GM18951 (cell line): Measurements from ENCODE around the gene BCL2.

Source experiments
- POLR2A ChIP-seq: IDR thresholded peaks from 4 replicates; pipeline ENCODE4 v1.6.1; 2011; ENCODE audit warnings: mild to moderate bottlenecking; ENCODE audit not compliant: insufficient read length, insufficient read depth; ENCODE audit errors: extremely low read depth
- in situ Hi-C: fragments of 300-500 bp; cut with MboI; formaldehyde crosslinking; loops from one replicate; pipeline ENCODE4 v1.12.0; 2022; ENCODE audit warnings: low sequenced_read_pairs, mixed read lengths, inconsistent platforms; ENCODE audit not compliant: unreplicated experiment

The BCL2 gene

DNA sequence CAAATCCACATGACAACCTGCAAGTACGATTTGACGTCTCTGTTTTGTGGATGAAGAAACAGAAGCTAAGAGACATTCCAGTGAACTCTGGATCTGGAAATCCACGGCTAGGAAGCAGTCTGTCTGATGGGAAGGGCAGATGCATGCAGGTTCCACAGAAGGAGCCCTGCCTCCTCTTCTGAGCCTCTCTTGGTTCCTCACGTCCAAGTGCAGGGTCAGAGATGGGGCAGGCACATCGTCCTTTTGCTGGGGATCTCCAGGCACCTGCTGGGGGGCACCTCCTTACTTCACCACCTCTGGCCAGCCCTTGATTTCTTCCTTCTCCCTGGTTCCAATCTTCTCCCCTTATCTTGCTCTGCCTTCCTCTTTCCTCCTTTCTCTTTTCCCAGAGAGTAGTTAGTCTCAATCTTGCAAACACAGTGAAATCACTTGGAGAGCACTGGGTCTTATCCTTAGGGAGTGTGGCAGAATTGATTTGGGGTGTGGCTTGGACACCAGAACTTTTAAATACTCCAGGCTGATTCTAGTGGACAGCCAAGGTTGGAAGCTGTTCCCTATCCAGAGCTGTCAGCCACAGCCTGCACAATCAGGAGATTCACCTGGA, 137.8 kb downstream of the BCL2 start:
- in situ Hi-C loops = no loop called here
- no peak for TF ChIP-seq POLR2A

DNA sequence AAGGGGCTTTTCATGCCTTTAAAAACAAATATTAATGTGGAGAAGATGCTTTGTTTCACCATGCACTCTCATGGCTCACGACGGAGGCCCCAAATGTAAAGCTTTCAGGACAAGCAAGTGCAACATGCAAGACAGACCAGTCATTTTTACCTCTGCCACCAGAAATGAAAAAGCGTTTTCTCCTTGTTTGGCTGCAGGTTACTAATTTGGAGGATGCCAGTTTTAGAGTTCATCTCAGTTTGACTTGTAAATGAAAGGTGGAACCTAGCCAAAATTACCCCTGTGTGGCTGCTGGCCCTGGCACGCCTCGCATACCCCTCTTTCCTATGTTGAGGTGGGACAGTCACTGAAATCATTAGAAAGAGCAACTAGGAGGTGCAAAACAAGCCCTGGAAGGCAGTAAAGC, 138.6 kb downstream of the BCL2 start:
- in situ Hi-C loops = no loop called here
- TF ChIP-seq POLR2A = peak; percentile 54

DNA sequence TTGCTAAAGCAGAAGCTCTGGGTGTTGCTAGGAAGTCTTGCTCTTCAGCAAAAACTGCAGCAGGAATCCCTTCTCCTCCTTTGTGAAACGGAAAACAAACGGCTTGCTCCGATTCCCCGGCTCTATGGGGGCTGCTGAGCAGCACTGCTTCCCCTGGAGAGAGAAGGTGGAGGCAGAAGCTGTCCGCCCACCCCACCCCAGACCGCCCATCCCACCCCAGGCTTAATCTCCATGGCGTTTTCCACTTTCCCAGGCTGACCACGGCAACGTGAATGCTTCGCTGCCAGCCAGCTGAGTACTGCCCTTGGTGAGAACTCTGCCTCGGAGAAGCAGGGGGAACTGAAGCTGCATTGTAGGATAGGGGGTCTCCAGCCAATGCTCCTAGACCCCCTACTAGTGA, 139.2 kb downstream of the BCL2 start:
- in situ Hi-C loops = no loop called here
- no peak for TF ChIP-seq POLR2A

DNA sequence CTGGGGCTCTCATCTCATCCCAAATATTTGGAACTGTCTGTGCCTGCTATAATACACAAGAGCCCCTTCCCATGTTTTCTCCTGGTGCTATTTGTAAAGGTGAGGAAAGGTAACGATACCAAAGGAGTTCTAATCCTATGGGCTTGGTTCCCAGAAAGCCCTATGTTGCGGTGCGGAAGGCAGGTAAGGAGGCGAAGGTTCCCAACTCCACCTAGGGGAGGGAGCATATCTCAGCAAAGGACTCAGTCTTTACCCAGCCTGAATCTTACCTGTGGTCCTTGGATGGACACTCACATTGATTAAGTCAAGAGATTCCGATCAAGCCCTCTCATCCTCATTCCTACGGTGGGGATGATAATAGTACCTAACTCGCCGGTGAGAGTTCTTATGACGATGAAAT, 140.1 kb downstream of the BCL2 start:
- TF ChIP-seq POLR2A = no peak
- in situ Hi-C loops = no loop called here

DNA sequence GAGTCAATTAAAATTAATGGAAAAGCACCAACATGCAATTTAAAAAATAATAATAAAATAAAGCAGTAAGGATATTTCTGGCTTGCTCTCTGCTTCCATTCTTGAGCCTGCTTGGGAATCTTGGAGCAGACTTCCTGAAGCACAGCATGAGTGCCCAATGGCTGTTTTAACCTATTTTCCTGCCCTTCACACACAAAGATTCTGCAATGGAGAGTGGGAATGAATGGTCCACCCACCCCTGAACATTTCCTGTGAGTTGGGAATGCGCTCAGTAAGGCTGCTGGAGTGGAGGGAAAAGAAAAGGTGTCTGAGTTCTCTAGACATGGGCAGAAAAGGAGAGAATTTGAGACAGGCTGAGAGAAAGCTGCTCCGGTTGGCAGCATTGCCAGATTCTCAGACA, 140.6 kb downstream of the BCL2 start:
- in situ Hi-C loops = no loop called here
- no peak for TF ChIP-seq POLR2A

DNA sequence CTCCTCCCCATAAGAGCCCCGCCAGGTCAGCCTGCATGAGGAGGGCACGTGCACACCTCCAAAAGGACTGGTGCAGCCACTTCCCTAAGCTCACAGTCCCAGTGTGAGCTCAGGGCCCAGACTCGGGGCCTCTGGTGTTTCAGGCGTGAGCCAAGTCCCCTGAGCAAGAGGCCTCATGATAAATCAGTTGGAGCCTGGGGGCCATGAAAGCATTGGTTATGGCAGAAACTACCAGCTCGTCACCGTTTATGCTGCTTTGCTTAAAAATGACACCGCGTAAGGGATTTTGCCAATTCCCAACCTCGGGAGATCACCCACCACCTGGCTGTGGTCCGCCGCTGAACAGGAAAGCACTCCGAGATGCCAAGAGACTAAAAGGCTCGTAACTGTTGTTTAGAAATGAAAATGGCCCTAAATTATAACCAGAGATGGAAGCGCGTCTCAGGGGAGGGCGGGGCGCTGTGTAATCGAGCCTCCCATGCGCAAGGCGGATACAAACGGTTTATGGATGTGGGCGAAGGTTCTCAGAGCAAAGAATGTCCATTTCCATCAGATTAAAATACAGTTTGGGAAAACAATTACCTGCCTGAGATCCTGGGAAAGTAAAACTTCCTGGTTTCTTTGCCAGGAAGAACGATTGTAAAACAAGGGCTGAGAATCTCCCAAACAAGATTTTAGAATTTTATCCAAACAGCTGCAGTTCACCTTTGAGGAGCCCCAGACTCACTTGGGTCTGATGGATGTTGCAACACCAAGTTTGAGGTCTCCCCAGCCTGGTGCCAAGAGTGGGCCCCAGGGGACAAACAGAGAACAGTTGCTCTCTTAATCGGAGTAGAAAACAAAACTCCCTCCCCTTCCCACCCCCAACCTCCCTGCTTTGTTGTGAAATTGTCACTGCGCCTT, 141.4 kb downstream of the BCL2 start:
- in situ Hi-C loops = no loop called here

DNA sequence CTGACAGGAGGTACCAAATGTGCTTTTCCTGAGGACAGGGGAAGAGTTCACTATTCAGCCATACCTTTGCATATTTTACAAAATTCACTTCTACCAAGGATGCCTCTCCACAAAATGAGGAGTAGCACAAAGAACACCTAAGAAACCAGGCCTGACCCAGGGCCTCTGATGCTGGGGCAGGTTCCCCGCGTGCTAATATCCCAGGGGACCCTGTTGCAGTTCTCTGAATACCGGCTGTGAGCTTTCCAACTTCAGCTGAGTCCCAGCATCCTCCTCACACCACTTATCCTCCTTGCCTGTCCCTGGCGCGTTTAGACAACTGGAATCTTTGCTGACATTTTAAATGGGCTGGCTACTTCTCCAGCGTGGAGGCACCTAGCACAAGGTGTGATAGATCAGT, 142.3 kb downstream of the BCL2 start:
- no peak for TF ChIP-seq POLR2A
- in situ Hi-C loops = no loop called here

More for the DNA sequence above, 141.4 kb downstream of the BCL2 start:
- no peak for TF ChIP-seq POLR2A

DNA sequence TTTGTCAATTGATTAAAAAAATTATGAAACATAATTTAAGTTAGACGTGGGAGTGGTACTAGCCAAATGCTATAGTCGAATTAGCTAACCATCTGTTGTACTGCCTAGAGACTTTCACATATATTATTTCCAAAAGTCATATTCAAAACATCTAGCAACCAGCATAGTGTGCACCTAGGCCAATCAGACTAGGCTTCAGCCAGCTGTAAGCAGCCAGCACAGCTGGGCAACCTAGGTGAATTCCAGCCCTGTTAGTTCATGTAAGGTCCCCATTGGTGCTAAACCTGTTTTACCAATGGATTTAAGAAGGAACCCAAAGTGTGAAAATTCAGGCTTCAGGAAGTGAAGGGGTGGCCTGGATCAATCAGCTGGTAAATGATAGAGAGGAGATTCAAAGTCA, 144.3 kb downstream of the BCL2 start:
- in situ Hi-C loops = no loop called here

DNA sequence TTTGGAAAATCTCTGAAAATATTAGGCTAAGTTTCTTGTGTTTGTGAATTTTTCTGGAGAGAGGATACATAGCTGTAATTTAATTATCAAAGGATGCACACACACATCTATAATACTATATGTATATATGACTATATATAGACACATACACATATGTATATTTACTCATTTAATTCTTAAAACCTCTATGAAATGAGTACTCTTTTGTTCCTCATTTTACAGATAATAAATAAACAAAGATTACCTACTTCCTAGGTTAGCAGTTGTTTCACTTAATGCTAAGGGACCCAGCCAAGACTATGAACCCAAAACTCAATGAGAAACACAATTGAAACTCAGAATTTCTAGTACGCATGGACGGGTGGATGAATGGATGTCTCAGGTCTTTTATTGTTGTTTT, 145.6 kb downstream of the BCL2 start:
- TF ChIP-seq POLR2A = no peak
- in situ Hi-C loops = no loop called here

More for the DNA sequence above, 144.3 kb downstream of the BCL2 start:
- TF ChIP-seq POLR2A = no peak

DNA sequence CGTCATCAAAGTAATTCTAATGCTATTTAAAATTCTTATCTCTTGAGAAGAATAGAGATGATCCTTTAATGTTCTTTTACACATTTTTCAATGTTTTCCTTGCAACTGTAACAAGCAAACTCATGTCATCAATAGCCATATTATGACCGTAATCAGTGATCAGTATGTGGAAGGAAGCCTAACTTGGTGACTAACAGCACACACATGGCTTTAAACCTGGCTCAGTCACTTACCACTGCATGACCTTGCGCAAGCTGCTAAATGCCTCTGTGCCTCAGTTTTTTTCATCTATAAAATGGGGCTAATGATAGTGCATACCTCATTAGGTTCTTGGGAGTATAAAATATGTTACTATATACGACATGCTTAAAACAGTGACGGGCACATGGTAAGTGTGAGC, 149.7 kb downstream of the BCL2 start:
- in situ Hi-C loops = no loop called here
- TF ChIP-seq POLR2A = no peak

DNA sequence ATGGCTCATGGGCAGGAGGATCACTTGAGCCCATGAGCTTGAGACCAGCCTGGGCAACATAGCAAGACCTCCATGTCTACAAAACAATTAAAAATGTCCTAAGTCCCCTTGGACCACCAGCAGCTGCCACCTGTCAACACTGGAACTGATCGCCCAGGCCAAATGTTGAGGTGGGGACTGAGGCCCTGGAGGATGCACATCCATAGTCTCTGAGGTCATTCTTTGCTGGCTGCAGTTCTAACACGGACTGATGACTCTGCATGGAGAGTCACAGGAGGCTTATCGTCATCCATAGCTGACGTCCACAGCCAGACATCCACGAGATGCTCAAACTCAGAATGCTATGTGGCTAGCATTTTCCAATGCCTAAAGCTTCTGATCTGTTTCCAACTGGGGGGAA, 151.3 kb downstream of the BCL2 start:
- no peak for TF ChIP-seq POLR2A
- in situ Hi-C loops = no loop called here

DNA sequence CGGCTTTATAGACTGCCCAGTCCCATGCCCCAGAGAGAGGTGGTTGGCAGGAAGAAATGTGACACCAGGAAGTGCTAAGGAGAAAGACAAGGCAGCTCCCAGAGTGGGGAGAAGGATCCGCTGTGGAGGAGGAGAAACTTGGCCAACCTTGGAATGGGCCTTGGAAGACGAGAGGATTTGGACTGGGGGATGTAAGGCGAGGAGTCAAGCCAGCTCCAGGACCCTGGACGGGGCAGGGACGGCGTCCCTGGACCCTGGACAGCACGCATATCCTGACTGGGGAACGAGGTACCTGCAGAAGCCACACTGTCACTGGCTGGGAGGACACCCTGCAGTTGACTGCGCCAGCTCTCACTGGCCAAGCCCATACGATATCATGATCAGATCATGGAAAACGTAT, 153.4 kb downstream of the BCL2 start:
- no peak for TF ChIP-seq POLR2A
- in situ Hi-C loops = no loop called here

DNA sequence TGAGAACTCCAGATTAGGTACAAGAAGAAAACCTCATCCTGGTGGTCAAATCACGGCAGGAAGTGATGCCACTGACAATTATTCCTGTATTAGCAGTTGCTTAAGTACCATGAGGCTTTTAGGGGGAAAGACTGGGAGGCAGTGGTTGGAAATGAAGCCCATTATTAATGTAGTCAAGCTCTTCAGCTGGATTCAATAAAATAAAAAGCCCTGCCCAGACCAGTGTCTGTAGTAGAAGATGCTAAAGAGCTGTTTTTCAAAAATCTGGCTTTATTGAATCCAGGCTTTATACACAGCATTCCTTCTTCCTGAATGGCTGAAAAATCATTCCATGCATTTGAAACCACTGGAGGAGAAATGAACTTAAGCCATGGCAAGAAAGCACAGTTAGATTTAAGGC, 155.2 kb downstream of the BCL2 start:
- in situ Hi-C loops = no loop called here
- TF ChIP-seq POLR2A = no peak
